HG03103 (cell line): Measurements from ENCODE around the gene LIF.
"Not testable (repeated sequence)": the region's sequence is repeated elsewhere in the genome, so short reads cannot be mapped to it uniquely, and the experiment has no call there.

Experiments used
- ATAC-seq: cut with Tn5 transposase; IDR thresholded peaks from one replicate; pipeline ENCODE4 v1.9.1; 2021; ENCODE audit warnings: low read depth; ENCODE audit not compliant: unreplicated experiment

The LIF gene

DNA sequence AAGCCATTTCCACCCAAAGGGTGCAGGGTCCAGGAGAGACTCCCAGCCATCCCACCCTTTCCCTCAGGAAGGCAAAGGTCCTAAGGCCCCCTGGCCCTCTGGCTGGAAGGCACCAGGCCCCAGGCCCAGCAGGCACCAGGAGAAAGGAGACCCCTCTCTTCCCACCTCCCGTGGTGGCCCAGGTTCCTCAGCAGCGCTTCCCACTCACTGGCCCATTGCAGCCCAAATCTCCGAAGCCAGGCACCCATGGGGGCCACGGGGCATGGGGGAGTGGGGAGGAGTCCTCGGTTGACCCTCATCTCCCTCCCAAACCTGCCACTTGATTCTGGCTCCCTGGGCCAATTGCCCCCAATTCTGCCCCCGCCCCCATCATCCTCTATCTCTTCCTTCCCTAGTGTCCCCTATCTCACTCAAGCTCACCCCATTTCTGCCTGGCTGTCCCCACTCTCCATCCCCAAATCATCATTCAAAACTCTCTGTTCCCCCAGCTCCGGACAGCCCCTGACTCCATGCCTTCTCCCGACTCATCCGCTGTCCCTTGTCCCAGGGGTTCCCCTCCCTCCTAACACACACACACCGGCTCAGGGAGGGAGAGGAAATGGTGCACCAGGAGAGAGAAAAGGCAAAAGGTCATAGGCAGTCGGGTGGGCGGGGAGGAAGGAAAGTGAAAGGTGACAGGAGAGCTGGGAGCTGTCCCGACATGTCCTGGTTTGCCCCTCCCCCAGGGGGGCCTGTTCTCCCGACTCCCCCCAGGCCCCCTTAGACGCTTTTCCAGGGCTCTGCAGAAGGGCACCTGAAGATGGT is 1.2 kb downstream of the LIF start:
- ATAC-seq, result no peak

DNA sequence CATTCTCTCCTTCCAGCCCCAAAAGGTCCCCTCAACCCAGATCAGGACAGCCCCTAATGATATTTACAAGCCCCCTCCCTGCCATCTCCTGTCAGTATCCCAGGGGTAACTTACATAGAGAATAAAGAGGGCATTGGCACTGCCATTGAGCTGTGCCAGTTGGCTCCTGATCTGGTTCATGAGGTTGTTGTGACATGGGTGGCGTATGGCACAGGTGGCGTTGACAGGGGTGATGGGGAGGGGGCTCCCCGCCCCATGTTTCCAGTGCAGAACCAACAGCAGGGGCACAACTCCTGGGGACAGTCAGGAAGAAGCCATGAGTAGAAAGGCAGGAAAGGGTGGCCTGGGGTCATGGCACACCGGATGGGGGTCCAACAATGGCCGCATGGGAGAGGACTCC is 1.9 kb downstream of the LIF start:
- ATAC-seq, result no peak

DNA sequence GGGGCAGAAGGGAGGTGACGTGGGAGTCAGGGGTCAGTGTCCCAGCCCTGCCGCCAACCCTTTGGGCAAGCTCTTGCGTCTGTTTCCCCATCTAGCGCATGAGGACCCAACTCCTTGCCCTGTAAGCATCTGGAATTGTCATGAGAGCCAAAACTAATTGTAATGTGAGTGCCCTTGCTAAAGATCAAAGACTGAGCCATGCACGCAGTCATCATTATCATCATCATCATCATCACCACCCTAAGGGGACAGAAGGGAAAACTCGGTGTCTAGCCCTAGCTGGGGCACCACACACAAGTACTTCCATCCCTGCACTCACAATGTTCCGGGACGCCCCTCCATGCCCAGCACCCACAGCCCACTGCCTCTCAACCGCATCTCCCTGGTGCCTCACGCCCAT is 2.5 kb downstream of the LIF start:
- ATAC-seq, result no peak

DNA sequence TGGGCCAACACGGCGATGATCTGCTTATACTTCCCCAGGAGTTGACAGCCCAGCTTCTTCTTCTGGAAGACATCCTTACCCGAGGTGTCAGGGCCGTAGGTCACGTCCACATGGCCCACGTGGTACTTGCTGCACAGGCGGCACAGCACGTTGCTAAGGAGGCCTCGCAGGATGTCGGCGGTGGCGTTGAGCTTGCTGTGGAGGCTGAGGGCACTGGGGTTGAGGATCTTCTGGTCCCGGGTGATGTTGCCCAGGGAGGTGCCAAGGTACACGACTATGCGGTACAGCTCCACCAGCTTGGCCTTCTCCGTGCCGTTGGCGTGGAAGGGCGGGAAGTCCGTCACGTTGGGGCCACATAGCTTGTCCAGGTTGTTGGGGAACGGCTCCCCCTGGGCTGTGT is 2.9 kb downstream of the LIF start:
- no peak for ATAC-seq

DNA sequence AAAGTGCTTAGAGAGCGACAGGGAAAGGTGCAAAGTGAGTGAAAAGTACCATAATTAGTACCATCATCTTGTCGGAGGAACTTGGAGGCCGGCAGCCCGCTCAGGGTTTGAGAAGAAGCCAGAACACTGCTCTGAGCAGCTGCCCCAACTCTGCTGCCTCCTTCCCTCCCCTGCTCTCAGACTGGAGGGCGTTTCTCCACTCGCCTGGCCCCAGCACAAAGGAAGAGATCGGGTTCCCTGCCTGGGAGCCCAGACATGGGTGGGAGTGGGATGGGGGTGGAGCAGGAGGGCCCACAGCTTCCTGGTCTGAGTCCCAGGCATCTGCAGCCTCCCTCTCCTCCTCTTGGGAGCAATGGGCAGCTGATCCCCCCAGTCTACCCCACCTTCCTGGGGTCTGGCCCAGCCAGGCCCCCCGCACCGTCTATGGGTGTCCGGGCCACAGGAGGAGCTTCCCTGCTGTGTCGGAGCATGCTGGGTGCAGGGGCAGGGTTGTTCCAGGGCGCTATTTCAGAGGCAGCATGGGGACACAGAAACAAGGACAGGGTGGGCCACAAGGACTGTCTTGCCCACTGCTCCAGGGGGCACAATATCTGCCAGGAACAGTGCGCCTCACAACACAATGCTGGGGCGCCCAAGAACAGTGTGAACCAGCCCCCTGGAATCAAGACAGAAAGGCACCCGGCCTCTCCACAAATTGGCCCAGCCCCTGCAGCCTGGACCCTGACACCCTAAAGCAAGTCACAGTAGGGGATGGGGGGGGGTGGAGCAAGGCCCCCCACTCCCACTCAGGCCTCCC is 4.8 kb downstream of the LIF start:
- ATAC-seq, result no peak

DNA sequence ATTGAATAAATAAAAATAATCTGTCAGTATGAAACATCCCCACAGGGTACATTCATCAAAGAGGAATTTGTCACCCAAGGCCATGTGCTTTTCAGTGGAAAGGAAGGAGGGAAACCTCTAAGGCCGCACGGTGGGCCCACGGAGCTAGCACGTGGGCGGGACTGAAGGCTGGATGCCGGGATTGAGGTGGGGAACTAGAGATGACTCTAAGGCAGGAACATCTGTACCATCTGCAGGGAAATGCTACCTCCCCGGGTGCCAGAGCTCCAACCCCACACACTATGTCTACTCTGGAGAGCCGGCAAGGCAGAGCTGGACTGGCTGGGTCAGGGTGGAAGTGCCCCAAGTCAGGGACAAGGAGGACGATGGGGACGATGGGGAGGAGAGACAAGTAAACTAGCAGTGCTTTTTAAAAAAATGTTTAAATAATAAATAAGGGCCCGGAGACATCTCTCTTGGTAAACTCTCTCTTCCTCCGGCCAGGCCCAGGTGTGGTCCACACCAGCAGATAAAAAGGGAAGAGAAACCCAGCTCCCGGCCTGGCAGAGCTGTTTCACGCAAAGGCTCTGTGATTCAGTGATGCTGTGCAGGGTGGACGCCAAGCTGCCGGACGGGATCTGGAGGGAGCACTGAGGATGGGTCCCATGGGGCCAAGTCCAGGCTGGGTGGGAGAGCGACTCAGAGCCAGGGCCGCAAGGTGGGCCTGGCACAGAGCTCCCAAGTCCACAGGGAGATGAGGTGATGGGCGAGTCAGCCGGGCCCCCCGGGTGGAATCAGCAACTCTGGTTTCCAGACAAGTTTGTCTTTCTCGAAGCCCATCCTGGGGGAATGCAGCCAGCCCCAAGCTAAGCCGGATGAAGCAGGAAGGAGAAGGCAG is 5.8 kb downstream of the LIF start:
- no peak for ATAC-seq

DNA sequence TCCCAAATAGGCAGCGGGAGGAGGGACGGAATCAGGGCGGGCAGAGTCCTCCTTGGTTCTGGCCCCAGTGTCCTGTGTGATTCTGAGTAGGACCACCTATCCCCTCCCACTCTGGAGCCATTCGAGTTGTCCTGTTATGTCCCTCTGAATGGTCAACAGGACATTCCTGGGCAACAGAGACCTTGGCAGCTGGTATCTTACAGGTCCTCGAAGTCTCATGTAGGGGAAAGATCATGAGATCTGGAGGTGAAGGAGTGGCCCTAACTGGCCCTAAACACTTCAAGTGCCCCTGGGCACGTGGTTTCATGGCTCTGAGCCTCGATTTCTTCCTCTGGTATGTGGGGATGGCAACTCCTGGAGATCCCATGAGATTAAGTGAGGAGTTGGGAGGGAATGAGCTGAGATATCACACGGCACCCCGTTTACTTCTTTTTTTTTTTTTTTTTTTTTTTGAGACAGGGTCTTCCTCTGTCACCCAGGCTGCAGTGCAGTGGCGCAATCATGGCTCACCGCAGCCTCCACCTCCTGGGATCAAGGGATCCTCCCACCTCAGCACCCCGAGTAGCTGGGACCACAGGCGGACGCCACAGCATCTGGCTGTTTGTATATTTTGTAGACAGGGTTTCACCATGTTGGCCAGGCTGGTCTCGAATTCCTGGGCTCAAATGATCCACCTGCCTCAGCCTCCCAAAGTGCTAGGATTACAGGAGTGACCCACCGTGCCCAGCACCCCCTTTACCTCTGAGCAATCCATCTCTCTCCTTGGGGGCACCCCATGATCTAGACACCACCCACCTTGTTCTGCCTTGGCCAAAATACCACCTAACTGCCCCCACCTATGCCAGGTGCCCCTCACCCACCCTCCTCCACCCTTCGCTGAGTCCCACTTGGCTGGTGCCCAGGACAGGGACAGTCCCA is 6.8 kb downstream of the LIF start:
- no peak for ATAC-seq

DNA sequence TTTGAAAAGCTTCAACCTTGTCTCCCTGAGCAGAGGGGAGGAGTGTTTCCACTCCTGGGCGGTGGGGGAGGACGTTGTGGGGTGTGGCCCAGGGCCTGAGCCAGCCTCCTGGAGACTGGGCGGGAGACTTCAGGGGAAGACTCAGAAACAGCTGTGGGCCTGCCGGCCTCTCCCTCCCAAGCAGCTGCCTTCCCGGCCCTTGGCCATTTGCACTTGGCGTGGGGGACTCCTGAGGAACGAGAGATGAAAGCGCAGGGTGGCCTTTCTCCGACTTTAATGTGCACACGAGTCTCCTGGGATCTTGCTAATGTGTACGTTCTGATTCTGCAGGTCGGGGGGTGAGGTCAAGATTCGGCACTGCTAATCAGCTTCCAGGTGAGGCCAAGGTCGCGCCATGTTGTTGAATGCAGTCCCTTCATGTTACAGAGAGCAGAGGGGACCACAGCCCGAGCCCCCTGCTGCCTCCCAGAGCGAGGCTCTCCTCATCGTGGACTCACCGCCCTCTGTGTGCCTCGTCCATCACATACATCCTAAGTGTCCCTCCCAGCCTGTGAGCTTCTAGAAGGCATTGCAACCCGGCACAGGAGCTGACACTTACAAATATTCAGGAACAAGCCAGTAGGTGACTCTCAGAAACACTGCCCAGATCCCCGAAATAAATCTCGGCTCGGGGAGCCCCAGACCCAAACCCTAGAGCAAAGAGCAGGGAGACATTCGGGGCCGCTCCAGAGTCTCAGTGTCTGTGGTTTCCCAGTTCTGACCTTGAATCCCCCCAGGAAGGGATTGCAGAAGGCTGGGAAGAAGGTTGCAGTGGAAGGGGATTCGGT is 7.7 kb downstream of the LIF start:
- no peak for ATAC-seq

DNA sequence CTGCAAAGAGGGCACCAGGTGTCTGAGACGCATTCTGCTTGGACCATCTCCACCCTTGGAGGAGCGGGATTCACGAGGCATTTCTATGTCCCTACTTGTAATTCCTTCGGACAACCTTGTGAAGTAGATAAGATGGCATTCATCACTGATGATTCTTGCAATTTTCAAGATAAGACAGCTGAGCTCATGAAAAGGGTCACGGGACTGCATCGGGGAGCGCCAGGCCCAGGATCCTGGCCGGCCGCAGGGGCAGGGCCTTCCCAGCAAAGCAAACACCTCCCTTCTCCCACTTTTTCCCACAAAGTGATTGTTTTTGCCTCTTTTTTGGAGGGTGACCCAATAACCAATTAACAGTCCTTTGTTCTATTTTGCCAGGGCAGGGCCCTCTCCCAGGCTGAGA is 8.4 kb downstream of the LIF start:
- no peak for ATAC-seq

DNA sequence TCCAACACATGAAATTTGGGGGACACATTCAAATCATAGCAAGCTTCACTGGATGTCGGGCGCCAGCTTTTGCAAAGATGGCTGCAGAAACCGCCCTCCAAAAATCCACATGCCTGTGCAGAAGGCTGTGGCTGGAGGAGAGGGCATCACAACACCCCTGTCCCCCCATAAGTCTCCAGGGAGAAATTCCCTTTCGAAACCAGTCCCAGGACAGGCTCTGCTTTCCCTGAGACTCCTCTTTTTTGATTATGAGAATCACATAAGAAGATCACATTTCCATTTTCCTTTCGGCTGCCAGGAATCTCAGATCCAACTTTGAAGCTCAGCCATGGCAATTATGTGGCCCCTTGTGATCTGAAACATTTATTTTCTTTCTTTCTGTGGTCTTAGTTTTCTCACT is 9.7 kb downstream of the LIF start:
- ATAC-seq, result no peak

DNA sequence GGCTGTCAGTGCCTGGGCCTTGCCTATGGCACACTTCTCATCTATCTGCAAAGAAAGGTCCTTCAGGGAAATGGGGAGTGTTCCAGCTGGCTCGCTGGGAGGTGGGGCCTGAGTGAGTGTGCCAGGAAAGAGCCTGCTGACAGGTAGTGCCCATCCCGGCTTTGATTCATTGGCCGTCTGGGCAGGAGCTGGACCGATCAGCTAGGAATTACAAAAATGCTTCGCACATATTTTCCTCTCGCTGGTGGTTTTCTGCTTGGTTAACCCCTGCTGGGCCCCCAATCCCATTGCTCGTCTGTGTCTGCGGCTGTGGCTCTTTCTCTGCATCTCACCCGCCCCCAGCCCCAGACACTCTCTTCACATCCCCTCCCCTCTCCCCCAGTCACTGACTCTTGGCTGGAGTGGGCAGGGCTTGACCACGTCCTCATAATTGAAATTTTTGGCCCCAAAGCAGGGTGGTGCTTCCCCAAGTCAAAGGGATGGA is 10.8 kb downstream of the LIF start:
- no peak for ATAC-seq

DNA sequence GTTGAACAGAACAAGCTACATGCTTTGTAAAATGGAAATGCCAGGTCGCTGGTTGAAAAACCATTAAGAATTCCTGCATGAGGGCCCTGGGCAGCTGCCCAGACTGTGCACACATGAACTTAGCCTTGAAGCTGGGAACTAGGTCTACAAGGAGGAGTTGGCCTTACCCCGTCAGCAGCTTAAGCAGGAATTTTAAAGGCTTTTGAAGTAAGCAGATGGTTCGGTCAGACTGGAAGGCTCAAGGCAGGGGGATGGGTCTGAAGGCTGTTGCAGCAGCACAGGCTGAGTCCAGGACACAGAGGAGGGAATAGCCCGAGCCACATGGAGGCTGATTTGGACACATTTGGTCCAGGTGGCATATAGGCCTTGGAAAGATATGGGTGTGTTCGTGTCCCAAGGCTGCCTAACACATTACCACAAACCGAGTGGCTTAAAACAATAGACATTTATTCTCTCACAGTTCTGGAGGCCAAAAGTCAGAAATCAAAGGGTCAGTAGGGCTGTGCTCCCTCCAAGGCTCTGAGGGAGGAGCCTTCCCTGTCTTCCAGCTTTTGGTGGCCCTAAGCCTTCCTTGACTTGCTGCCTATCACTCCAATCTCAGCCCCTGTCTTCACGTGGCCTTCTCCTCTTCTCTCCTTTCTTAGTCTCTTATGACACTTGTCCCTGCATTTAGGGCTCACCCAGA is 11.6 kb downstream of the LIF start:
- no peak for ATAC-seq

DNA sequence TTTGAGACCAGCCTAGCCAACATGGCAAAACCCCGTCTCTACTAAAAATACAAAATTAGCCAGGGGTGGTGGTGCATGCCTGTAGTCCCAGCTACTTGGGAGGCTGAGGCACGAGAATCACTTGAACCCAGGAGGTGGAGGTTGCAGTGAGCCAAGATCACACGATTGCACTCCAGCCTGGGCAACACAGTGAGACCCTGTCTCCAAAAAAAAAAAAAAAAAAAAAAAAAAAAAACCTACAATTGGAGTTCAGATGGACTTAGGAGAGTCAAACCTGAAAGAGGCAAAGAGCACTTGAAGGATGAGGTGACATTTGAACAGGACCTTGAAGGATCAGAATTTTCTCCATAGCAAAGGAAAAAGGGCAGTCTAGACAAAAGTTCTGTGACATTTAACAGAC is 12.2 kb downstream of the LIF start:
- not testable (repeated sequence) for ATAC-seq

DNA sequence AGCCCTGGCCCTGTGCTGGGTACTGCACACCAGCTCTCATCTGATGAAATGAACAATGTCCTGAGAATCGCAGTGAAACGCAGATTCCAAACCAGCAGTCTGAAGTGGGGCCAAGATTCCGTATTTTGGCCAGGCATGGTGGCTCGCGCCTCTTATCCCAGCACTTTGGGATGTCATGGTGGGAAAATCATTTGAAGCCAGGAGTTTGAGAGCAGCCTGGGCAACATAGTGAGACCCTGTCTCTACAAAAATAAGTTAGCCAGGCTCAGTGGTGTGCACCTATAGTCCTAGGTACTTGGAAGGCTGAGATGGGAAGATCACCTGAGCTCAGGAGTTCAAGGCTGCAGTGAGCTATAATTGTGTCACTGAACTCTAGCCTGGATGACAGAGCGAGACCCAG is 13.0 kb downstream of the LIF start:
- ATAC-seq, result no peak

DNA sequence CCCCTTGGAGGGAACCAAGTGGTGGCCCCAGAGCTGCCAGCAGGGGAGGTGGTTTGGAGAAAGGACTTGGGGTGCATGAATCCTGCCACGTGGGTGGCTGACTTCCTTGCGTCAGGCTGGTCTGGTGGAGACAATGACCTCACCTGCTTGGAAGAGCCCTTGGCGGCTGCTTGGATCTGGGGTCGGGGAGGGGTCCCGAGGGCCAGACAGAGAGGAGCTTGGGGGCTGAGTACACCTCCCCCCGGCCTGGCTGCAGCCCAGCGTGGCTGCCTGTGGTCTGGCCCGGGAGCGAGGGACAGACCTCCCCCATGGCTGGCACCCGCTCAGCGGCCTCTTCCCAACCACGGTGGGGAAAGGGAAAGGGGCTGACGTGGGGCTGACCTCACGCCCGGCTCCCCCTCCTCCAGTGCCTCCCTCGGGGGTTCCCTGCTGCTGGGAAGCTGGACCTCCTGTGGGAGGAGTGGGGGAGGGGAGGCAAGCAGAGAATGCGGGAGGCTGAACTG is 13.8 kb downstream of the LIF start:
- ATAC-seq, result no peak

DNA sequence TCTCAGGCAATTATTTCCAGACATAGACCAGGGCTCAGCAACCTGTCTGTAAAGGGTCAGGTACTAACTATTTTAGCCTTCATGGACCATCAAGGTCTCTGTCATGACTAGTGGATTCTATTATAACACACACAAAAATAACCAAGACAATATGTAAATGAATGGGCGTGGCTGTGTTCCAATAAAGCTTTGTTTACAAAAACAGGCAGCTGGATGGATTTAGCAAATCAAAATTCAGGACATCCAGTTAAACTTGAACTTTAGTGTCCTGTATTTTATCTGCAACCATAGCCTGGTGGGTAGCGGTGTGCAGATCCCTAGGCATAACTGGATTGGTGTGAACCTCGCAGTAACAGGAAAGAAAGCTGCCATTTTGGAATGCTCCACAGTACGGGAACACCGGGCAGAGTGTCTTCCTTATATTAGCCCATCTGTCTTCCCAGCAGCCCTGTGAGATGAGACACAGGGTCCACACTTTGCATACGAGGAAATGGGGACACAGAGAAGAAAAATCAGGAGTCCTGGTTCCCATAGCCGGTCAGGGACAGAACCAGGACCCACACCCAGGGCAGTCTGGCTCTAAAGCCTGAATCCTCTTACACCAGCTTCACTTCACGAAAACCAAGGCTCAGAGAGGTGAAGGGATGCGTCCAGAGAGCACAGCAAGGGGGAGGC is 15.6 kb downstream of the LIF start:
- ATAC-seq, result no peak

DNA sequence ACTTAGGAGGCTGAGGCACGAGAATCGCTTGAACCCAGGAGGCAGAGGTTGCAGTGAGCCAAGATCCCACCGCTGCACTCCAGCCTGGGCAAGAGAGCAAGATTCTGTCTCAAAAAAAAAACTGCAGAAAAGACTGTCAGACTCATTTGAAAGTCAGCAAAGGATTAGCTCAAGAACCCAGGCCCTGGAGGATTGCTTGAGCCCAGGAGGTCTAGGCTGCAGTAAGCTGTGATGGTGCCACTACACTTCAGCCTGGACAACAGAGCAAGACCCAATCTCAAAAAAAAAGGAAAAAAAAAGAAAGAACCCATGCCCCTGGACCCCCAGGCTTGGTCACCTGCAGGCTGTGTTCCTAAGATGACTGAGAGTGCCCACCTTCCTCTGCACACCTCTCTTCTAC is 16.2 kb downstream of the LIF start:
- ATAC-seq, result no peak
